Medulla oblongata (tissue), 1 donor: Measurements from ENCODE around the gene HCRTR2.
"Not testable (repeated sequence)": the region's sequence is repeated elsewhere in the genome, so short reads cannot be mapped to it uniquely, and the experiment has no call there.

ENCODE experiments used
- DNase-seq: peaks from one replicate; pipeline ENCODE4 v3.0.0-alpha.2; 2015; ENCODE audit errors: extremely low spot score

HCRTR2 gene

GRCh38 chr6:55212156-55212555, 37.8 kb downstream of the HCRTR2 start:
- DNase-seq: no peak

GRCh38 chr6:55220961-55221360, 46.6 kb downstream of the HCRTR2 start:
- DNase-seq: no peak

GRCh38 chr6:55227862-55228261, 53.5 kb downstream of the HCRTR2 start:
- no peak for DNase-seq

- DNase-seq: peak; percentile 5
These were observed 64.8 kb downstream of the HCRTR2 start for GRCh38 chr6:55239099-55239498.

GRCh38 chr6:55240975-55241605, 66.8 kb downstream of the HCRTR2 start:
- DNase-seq: peak; percentile 16

- no peak for DNase-seq
These were observed 76.1 kb downstream of the HCRTR2 start for GRCh38 chr6:55250400-55250799.

GRCh38 chr6:55255113-55255512, 80.8 kb downstream of the HCRTR2 start:
- no peak for DNase-seq

- no peak for DNase-seq
These were observed 85.9 kb downstream of the HCRTR2 start for GRCh38 chr6:55260181-55260580.

- DNase-seq: no peak
These were observed 91.2 kb downstream of the HCRTR2 start for GRCh38 chr6:55265409-55266114.

GRCh38 chr6:55266896-55267295, 92.6 kb downstream of the HCRTR2 start:
- no peak for DNase-seq

- DNase-seq: peak; percentile 59
These were observed 102.6 kb downstream of the HCRTR2 start for GRCh38 chr6:55276745-55277530.

- DNase-seq: no peak
These were observed 103.3 kb downstream of the HCRTR2 start for GRCh38 chr6:55277646-55278045.

- DNase-seq: no peak
These were observed 106.9 kb downstream of the HCRTR2 start for GRCh38 chr6:55281215-55281614.

- no peak for DNase-seq
These were observed 107.8 kb downstream of the HCRTR2 start for GRCh38 chr6:55282115-55282514.

- DNase-seq: no peak
These were observed 112.5 kb downstream of the HCRTR2 start for GRCh38 chr6:55286824-55287223.

GRCh38 chr6:55290736-55291135, 116.4 kb downstream of the HCRTR2 start:
- DNase-seq: no peak

GRCh38 chr6:55293116-55293515, 118.8 kb downstream of the HCRTR2 start:
- DNase-seq: no peak

GRCh38 chr6:55297214-55297613, 122.9 kb downstream of the HCRTR2 start:
- not testable (repeated sequence) for DNase-seq

- DNase-seq: no peak
These were observed 125.1 kb downstream of the HCRTR2 start for GRCh38 chr6:55299286-55299985.

GRCh38 chr6:55304747-55305146, 130.4 kb downstream of the HCRTR2 start:
- DNase-seq: no peak

- DNase-seq: no peak
These were observed 145.8 kb downstream of the HCRTR2 start for GRCh38 chr6:55319961-55320695.
